Measurements from ENCODE around the gene OLR1. TPM values are rescaled to one million over a fixed set of nuclear protein-coding genes. Genes with fewer than 3 reads are reported as not detected.

OLR1 gene
- total and polyA plus RNA-seq, 9 donors = 0.10 to 12.3 (median 0.74) TPM

DNA sequence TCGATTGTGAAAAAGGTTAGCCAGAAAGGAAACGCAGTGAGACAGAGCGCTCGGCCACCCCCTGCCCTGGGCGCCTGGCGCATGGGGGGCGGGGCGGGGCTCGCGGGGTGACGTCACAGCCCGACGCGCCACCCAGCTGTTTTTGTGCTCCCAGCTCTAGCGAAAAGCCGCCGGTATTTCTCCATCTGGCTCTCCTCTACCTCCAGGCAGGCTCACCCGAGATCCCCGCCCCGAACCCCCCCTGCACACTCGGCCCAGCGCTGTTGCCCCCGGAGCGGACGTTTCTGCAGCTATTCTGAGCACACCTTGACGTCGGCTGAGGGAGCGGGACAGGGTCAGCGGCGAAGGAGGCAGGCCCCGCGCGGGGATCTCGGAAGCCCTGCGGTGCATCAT is 40.8 kb upstream of the OLR1 start, which contains the start of gene GABARAPL1:
Gene GABARAPL1, plus strand, starts transcription at position 139 of the 393 bp plus-strand sequence. Its CDS starts 253 bp downstream, at position 392.
- H3K4me1 ChIP-seq (ENCODE audit: insufficient read depth) = peaks cover 5% of the 10 kb centered on the region
- DNase-seq = peak; percentile 89 to 94 (median 93)
- TF ChIP-seq POLR2A (IDR thresholded peaks at IDR 0.05) (peak; percentile 68), EP300 (IDR thresholded peaks at IDR 0.05) (no peak)
- TF ChIP-seq, protein P1, sequence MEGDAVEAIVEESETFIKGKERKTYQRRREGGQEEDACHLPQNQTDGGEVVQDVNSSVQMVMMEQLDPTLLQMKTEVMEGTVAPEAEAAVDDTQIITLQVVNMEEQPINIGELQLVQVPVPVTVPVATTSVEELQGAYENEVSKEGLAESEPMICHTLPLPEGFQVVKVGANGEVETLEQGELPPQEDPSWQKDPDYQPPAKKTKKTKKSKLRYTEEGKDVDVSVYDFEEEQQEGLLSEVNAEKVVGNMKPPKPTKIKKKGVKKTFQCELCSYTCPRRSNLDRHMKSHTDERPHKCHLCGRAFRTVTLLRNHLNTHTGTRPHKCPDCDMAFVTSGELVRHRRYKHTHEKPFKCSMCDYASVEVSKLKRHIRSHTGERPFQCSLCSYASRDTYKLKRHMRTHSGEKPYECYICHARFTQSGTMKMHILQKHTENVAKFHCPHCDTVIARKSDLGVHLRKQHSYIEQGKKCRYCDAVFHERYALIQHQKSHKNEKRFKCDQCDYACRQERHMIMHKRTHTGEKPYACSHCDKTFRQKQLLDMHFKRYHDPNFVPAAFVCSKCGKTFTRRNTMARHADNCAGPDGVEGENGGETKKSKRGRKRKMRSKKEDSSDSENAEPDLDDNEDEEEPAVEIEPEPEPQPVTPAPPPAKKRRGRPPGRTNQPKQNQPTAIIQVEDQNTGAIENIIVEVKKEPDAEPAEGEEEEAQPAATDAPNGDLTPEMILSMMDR (IDR thresholded peaks at IDR 0.05) = peak in 1 of 3 donors; percentile 22
- H3K27me3 ChIP-seq = no peaks in the 10 kb centered on the region
- H3K9me3 ChIP-seq = no peaks in the 10 kb centered on the region
- H3K27ac ChIP-seq = peak within 1 kb of the TSS; percentile 97 to 100
- peak within 1 kb of the TSS; percentile 89 for H3K4me3 ChIP-seq
- intact Hi-C loops (cut with DNase I) = loop anchor here in 3 of 4 donors (1.0 to 10.0 kb wide), 4 partner anchors 152 to 1518 kb away; partner anchors contain the start of genes RIMKLB (in 1 of the 3) and YBX3 (in 1 of the 3)
- H3K36me3 ChIP-seq = no peaks in the 10 kb centered on the region
- WGBS, 3 donors = 0 to 1% (median 1%) methylated on average over 35 of the region's 35 CpGs

DNA sequence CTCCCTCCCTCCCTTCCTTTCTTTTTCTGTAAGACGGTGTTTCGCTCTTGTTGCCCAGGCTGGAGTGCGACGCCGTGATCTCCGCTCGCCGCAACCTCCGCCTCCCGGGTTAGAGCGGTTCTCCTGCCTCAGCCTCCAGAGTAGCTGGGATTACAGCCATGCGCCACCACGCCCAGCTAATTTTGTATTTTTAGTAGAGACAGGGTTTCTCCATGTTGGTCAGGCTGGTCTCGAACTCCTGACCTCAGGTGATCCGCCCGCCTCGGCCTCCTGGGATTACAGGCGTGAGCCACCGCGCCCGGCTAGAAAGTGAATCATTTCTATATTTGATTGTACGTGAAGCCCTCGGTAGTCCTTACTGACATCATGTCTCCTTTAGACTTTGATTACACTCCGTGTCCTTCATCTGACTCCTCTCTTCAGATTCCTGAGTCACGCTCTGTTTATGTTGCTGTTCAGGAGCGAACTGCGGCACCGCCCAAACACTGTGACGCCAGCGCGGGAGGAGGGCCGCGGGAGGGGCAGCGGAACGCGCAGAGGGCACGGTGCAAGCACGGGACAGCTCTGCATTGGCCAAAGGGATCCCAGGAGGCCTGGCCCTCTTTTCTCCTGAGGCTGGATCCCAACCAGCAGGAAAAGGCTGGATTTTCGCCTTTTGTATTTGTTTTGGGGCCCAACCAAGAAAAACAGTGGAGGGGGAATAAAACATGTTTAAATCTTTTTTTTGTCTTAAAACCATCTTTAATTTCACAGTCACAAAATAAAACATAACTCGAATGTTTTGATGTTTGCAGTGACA is 40.2 kb upstream of the OLR1 start:
- Histone ChIP-seq H3K36me3 (no peaks in the 10 kb centered on the region), H3K27me3 (no peaks in the 10 kb centered on the region), H3K9me3 (no peaks in the 10 kb centered on the region), H3K27ac (peak overlapping the region; percentile 97 to 100), H3K4me3 (peak overlapping the region; percentile 89), H3K4me1 (ENCODE audit: insufficient read depth) (peaks cover 5% of the 10 kb centered on the region)
- intact Hi-C loops (cut with DNase I) = loop anchor here in 3 of 4 donors (2.0 to 10.0 kb wide), 4 partner anchors 153 to 1517 kb away; partner anchors contain the start of genes RIMKLB (in 1 of the 3) and YBX3 (in 1 of the 3)
- 25 to 27% (median 26%) methylated on average over 40 of the region's 40 CpGs for WGBS, 3 donors
- peak; percentile 97 to 98 (median 98) for DNase-seq
- peak; percentile 95 for TF ChIP-seq EP300 (IDR thresholded peaks at IDR 0.05)
- TF ChIP-seq POLR2A (IDR thresholded peaks at IDR 0.05) = peak; percentile 52
- TF ChIP-seq, protein P1 (IDR thresholded peaks at IDR 0.05) = no peak

DNA sequence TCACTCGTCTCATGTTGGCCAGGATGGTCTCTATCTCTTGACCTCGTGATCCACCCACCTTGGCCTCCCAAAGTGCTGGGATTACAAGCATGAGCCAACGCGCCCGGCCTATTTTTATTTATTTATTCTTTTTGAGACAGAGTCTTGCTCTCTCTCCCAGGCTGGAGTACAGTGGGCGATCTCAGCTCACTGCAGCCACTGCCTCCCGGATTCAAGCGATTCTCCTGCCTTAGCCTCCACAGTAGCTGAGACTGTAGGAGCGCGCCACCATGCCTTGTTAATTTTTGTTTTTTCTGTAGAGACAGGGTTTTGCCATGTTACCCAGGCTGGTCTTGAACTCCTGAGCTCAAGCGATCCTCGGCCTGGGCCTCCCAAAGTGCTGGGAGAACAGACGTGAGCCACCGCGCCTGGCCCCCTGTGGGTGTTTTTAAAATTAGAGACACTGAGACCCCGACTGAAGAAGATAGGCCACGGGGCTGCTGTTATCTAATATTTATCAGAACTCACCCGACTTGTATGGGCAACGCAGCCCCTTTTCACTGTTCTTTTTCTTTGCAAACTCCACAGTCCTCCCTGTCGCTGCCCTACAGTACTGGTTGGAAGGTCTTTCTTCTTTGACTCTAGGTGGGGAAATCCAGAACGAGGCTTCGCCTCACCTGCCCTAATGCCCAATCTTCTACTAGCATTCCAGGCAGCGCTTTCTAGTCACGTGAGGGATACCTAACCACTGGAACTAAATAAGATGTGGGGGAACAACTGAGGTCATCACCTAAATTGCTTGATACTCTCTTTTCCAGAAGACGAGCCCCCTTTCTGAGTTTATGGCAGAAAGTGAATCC is 39.4 kb upstream of the OLR1 start:
- H3K27me3 ChIP-seq = no peaks in the 10 kb centered on the region
- TF ChIP-seq POLR2A (IDR thresholded peaks at IDR 0.05) (no peak), EP300 (IDR thresholded peaks at IDR 0.05) (no peak)
- TF ChIP-seq, protein P1 (IDR thresholded peaks at IDR 0.05) = no peak
- H3K36me3 ChIP-seq = no peaks in the 10 kb centered on the region
- H3K27ac ChIP-seq = peak overlapping the region; percentile 97 to 100
- WGBS, 3 donors = 89 to 93% (median 92%) methylated on average over 25 of the region's 25 CpGs
- H3K4me1 ChIP-seq (ENCODE audit: insufficient read depth) = peaks cover 5% of the 10 kb centered on the region
- H3K4me3 ChIP-seq = no peak overlapping the region
- peak; percentile 20 to 48 (median 43) for DNase-seq
- no peaks in the 10 kb centered on the region for H3K9me3 ChIP-seq
- intact Hi-C loops (cut with DNase I) = loop anchor here in 3 of 4 donors (2.0 to 10.0 kb wide), 4 partner anchors 153 to 1517 kb away; partner anchors contain the start of genes RIMKLB (in 1 of the 3) and YBX3 (in 1 of the 3)

DNA sequence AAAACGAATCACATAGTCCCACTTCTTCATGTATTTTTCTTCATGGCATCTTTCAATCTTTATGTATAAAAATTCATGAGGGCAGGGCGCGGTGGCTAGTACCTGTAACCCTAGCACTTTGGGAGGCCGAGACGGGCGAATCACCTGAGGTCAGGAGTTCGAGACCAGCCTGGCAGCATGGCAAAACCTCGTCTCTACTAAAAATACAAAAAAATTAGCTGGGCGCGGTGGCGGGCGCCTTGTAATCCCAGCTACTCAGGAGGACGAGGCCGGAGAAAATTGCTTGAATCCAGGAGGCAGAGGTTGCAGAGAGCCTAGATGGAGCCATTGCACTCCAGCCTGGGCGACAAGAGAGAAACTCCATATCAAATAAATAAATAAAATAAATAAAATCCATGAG is 38.3 kb upstream of the OLR1 start:
- H3K4me3 ChIP-seq = no peak overlapping the region
- peaks cover 5% of the 10 kb centered on the region for H3K4me1 ChIP-seq (ENCODE audit: insufficient read depth)
- peak in 1 of 5 donors; percentile 27 for DNase-seq
- TF ChIP-seq, protein P1 (IDR thresholded peaks at IDR 0.05) = no peak
- TF ChIP-seq POLR2A (IDR thresholded peaks at IDR 0.05) = no peak
- 94 to 95% (median 95%) methylated on average over 15 of the region's 15 CpGs for WGBS, 3 donors
- H3K9me3 ChIP-seq = no peaks in the 10 kb centered on the region
- intact Hi-C loops (cut with DNase I) = loop anchor here in 3 of 4 donors (2.0 to 10.0 kb wide), 4 partner anchors 155 to 1515 kb away; partner anchors contain the start of genes RIMKLB (in 1 of the 3) and YBX3 (in 1 of the 3)
- no peak overlapping the region for H3K27ac ChIP-seq
- no peaks in the 10 kb centered on the region for H3K36me3 ChIP-seq
- H3K27me3 ChIP-seq = no peaks in the 10 kb centered on the region

Data from ovary (tissue), 9 donors.